Lower lobe of right lung (tissue), 2 donors: ENCODE results near the gene C3orf18. TPM values are rescaled to one million over a fixed set of nuclear protein-coding genes. Genes with fewer than 3 reads are reported as not detected.

ENCODE experiments used
- ATAC-seq, 2 donors: fragments of 200-7000 bp; cut with Tn5 transposase; one replicate each; pipeline ENCODE4 v1.9.1; 2020 to 2022; ENCODE audit warnings: mild to moderate bottlenecking in 2 of 2, moderate library complexity in 2 of 2
- DNase-seq: peaks from one replicate; pipeline ENCODE4 v3.0.0-alpha.2; 2020
- H3K27ac ChIP-seq: fragments of 200-600 bp; one replicate; pipeline ENCODE4 v1.8.0; 2022
- H3K27me3 ChIP-seq: fragments of 200-600 bp; one replicate; pipeline ENCODE4 v1.8.0; 2022; ENCODE audit warnings: low read depth
- H3K36me3 ChIP-seq: fragments of 200-600 bp; one replicate; pipeline ENCODE4 v1.8.0; 2022; ENCODE audit warnings: mild to moderate bottlenecking
- H3K4me1 ChIP-seq: fragments of 200-600 bp; one replicate; pipeline ENCODE4 v1.8.0; 2022
- H3K4me3 ChIP-seq: fragments of 200-600 bp; one replicate; pipeline ENCODE4 v1.8.0; 2022; ENCODE audit warnings: mild to moderate bottlenecking
- H3K9me3 ChIP-seq: fragments of 200-600 bp; one replicate; pipeline ENCODE4 v1.8.0; 2022
- intact Hi-C: fragments of 100-400 bp; cut with DNase I; formaldehyde crosslinking; loops from one replicate; pipeline ENCODE4 v1.11.0; 2022
- total RNA-seq: library from RNA; stranded (reverse); fragmentation: NEBNext Ultra II Directional; extraction: Animal tissue kit (Norgen Biotek cat#: 25700); gene quantifications from one replicate; pipeline ENCODE4 v1.2.1, GENCODE V29; 2021
- TF ChIP-seq, protein P1 (sequence below): fragments of 200-600 bp; IDR thresholded peaks from one replicate; pipeline ENCODE4 v1.8.0; 2022; ENCODE audit warnings: antibody characterized with exemption, mild to moderate bottlenecking
- donor health status: DM: no; HTN: yes; CAD: no; lungs with severe emphysema.

Gene C3orf18
- total RNA-seq, 1 donor from 2014 or later: 6.7 TPM

DNA sequence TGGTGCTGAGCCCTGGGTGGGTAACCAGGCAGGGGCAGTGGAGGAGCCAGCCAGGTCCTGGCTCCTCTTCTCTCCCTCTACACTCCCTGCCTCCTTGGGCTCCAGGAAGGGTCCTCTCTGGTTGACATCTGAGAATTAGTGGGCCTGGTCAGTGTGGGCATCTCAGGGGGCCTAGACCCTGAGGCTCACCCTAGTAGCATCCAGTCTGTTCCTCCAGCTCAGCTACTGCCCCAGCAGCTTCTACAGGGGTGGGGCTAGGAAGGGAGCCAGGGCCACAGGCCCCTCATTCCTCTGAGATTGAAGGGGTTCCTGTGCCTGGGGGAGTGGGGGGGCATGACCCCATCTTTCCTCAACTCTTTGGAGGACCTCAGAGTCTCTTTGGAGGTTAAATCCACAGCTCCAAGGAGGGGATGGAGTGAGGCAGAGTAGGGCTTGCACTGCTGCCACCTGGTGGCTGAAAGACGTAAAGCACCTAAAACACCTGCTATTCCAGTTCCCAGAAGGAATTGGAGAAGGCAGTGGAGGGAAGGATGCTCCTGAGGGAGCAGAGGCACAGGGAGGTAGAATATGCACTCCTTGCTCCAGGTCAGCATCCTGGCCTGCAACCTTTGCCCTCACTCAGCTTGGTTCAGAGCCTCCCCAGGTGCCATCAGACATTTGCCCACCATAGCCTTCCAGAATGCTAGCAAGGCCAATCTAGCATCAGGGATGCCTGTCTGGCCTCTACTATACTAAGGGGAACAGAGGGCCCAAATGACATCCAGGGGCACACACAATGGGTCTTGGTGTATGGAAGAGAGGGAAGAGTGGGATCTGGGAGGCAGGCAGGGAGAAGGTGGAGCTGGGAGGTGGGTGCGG, 25.1 kb downstream of the C3orf18 start:
- DNase-seq (peak; percentile 70), ATAC-seq (peak; percentile 80 to 84)
- Histone ChIP-seq H3K9me3 (no peaks in the 10 kb centered on the region), H3K4me1 (no peaks in the 10 kb centered on the region), H3K36me3 (no peaks in the 10 kb centered on the region), H3K27ac (no peak overlapping the region), H3K4me3 (no peak overlapping the region), H3K27me3 (no peaks in the 10 kb centered on the region)
- TF ChIP-seq, protein P1, sequence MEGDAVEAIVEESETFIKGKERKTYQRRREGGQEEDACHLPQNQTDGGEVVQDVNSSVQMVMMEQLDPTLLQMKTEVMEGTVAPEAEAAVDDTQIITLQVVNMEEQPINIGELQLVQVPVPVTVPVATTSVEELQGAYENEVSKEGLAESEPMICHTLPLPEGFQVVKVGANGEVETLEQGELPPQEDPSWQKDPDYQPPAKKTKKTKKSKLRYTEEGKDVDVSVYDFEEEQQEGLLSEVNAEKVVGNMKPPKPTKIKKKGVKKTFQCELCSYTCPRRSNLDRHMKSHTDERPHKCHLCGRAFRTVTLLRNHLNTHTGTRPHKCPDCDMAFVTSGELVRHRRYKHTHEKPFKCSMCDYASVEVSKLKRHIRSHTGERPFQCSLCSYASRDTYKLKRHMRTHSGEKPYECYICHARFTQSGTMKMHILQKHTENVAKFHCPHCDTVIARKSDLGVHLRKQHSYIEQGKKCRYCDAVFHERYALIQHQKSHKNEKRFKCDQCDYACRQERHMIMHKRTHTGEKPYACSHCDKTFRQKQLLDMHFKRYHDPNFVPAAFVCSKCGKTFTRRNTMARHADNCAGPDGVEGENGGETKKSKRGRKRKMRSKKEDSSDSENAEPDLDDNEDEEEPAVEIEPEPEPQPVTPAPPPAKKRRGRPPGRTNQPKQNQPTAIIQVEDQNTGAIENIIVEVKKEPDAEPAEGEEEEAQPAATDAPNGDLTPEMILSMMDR: peak; percentile 87
- intact Hi-C loops: loop anchor here (10.0 kb wide), 1 partner anchor 108 kb away; no protein-coding TSS in a partner anchor

DNA sequence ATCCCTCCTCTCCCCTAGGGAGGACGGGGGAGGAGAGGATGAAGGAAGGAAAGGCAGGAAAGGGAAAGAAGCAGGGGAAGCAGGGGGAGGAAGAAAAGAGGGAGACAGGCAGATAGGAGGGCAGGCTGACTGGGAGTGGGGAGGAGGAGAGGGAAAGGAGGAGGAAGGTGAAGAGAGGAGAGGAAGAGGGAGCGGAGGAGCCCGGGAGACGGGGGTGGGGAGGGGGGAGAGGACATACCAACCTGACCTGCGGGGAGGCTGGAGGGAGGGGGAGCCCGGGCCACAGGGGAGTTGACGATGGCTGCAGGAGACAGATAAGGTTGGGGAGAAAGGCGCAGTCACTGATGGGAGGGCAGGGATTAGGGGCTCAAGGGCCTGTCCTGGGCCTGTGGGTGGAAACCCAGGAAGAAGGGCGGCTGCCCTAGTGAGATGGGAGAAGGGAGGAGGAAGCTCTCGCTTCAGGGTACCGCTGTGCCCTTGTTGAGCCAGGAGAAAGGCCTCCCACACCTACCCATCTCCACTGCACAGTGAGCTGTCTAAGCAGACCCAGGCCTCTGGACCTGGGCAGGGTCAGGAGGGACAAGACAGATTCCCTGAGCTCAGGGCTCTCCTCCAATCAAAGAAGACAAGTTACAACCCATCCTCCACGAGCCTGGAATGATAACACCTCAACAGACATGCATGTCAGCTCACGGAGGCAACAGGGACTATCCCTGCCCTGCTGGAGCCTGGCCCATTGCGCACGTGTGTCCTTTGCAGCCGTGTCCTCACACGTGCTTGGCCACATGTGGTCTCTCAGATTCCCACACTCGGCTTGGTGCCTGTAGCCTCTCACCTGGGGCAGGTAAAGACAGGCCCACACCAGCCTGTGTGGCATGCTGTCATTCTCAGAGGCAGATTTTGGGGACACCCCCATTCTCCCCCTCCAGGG, 27.9 kb downstream of the C3orf18 start:
- no peak overlapping the region for H3K27ac ChIP-seq
- TF ChIP-seq, protein P1: no peak
- H3K4me3 ChIP-seq: no peak overlapping the region
- no peaks in the 10 kb centered on the region for H3K9me3 ChIP-seq
- intact Hi-C loops: loop anchor here (10.0 kb wide), 1 partner anchor 105 kb away; no protein-coding TSS in a partner anchor
- no peaks in the 10 kb centered on the region for H3K4me1 ChIP-seq
- H3K36me3 ChIP-seq: no peaks in the 10 kb centered on the region
- H3K27me3 ChIP-seq: no peaks in the 10 kb centered on the region
- ATAC-seq: no peak
- no peak for DNase-seq

DNA sequence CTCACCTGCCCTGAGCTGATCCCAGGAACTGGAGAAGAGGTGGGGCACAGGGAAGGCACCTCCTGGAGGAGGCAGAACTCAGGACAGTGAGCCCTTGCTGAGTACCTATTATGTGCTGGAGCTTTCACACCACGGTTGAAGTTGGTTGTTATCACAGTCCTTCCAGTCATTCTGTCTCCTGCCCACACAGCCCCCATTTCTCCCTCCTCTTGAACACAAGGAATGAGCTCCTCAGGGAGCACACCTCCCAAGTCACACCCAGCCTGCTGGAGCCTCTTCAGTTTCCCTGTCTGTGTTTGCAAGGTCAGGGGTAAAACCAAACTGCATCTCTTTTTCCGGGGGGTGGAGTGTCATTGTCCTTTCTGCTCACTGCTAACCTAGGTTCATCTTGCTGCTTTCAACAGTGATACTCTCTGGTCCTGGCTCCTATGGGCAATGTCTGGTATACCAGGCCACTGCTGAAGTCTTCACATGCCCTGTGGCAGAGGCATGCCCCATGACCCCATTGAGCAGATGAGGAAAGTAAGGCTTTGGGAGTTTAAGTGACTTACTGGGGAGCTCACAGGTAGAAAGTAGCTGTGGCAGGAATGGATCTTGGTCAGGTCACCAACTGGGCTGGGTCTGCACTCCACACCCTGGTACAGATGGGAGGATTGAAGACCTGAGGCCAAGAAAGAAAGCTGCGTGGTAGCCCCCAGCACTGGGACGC, 30.0 kb downstream of the C3orf18 start:
- ATAC-seq (no peak), DNase-seq (no peak)
- no peaks in the 10 kb centered on the region for H3K9me3 ChIP-seq
- intact Hi-C loops: no loop called here
- TF ChIP-seq, protein P1: no peak
- H3K36me3 ChIP-seq: no peaks in the 10 kb centered on the region
- no peak overlapping the region for H3K4me3 ChIP-seq
- no peaks in the 10 kb centered on the region for H3K4me1 ChIP-seq
- H3K27me3 ChIP-seq: no peaks in the 10 kb centered on the region
- H3K27ac ChIP-seq: no peak overlapping the region

DNA sequence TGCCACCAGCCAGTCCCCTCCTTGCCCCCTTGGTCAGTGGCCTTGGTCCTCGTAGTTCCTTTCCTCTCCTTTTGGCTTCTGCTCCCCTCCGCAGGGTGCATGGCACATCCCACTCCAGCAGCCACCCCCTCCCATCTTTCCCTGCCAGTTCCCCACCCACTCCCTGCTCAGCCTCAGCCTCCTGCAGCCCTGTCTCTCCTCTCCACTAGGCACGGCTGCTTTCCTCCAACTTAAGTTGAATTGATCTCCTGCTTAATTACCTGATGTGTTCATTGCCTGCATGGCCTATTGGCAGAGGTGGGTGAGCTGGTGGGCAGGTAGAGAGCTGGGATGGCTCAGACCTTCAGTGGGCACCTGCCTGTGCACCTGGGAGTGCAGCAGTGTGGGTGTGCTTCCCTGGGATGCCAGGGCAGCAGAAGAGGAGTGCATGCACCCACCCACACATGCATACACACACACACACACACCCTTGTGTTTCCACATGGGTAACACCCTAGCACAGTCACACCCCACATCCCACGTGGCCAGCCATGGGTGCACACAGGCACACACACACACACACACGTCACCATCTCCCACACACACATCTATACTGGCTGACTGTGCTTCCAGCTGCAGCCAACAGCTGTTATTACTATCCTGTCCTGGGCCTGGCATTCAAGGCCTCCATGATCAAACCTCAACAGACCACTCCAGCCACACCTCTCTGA, 30.9 kb downstream of the C3orf18 start:
- H3K27ac ChIP-seq: no peak overlapping the region
- TF ChIP-seq, protein P1: no peak
- no peaks in the 10 kb centered on the region for H3K36me3 ChIP-seq
- no peak for DNase-seq
- no peak overlapping the region for H3K4me3 ChIP-seq
- no peak for ATAC-seq
- H3K9me3 ChIP-seq: no peaks in the 10 kb centered on the region
- no peaks in the 10 kb centered on the region for H3K27me3 ChIP-seq
- H3K4me1 ChIP-seq: no peaks in the 10 kb centered on the region
- intact Hi-C loops: no loop called here
